HCT116 (cell line): Measurements from ENCODE around the gene CMIP.

ENCODE experiments used
- CTCF ChIP-seq, 3 experiments: fragments of 200-600 bp in 1 of 3; sonication (generic) in 1 of 3; IDR thresholded peaks in 2 of 3; conservative IDR thresholded peaks in 1 of 3; 2 replicates each; pipeline ENCODE4 v1.5.1; 2012 to 2017; ENCODE audit warnings: low read depth in 2 of 3, low read length in 2 of 3, antibody characterized with exemption in 1 of 3, borderline replicate concordance in 1 of 3, control low read depth in 1 of 3, mild to moderate bottlenecking in 1 of 3, mixed read lengths in 1 of 3, mixed run types in 1 of 3, moderate library complexity in 1 of 3; ENCODE audit not compliant: insufficient read depth in 1 of 3
- POLR2A ChIP-seq: IDR thresholded peaks from 2 replicates; pipeline ENCODE4 v1.7.0; 2011; ENCODE audit warnings: borderline replicate concordance; ENCODE audit not compliant: insufficient read depth, insufficient read length; ENCODE audit errors: extremely low read depth
- POLR2AphosphoS5 ChIP-seq: IDR thresholded peaks from 2 replicates; pipeline ENCODE4 v1.6.1; 2011; ENCODE audit warnings: mild to moderate bottlenecking, low read depth, low read length, moderate library complexity
- TCF7L2 ChIP-seq: IDR thresholded peaks from 2 replicates; pipeline ENCODE4 v1.7.0; 2011; ENCODE audit warnings: borderline replicate concordance, inconsistent platforms; ENCODE audit not compliant: insufficient read depth, insufficient read length; ENCODE audit errors: extremely low read depth
- ZNF274 ChIP-seq: fragments of 200-500 bp; sonication (Bioruptor generic); IDR thresholded peaks from 2 replicates; pipeline ENCODE4 v1.6.1; 2014; ENCODE audit warnings: mild to moderate bottlenecking, low read depth, low read length, inconsistent platforms
- TF ChIP-seq, protein P1 (sequence below): IDR thresholded peaks from 2 replicates; pipeline ENCODE4 v1.6.1; 2012; ENCODE audit warnings: low read depth

DNA sequence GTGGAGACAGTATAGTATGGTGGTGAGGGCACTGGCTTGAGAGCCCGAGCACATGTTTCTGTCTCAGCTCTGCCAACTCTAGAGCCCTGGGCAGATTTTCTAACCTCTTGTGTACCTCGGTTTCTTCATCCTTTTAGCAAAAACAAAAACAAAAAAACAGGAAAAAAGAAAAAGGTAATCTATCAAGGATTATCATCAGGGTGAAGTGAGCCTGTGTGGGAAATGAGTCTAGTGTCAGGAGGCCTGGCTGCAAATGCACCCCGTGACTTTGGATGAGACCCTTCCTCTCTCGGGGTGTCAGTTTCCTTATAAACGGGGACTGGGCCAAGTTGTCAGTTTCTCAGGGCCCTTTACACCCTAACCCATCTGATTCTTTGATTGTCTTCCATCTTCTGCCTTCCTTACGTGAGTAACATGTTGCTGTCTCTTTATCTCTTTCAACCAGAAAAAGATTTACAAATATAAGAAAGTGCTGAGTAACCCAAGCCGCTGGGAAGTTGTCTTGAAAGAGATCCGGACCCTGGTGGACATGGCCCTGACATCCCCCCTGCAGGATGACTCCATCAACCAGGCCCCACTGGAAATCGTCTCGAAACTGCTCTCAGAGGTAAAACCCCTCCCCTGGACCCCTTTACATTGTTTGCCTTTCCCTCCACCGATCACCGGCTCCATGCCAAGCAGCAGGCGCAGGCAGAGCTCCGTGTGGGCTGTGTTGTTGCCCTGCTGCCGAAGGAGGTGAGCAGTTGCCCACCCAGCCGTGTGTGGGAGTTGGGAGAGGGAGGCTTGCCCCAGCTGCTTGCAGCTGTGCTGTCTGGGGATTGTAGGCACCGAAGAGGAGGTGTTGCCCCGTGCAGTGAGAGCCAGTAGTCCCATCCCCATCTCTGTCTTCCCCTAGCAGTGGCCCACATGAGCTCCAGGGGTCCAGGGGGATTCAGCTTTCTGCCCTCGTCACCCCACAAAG, 207.4 kb downstream of the CMIP start:
- TF ChIP-seq CTCF (IDR thresholded peaks at IDR 0.05 in 2 of 3, conservative IDR thresholded peaks at IDR 0.05 in 1 of 3; ENCODE audit: borderline replicate concordance in 1 of 3, insufficient read depth in 1 of 3, low read depth in 2 of 3, low read length in 2 of 3) (no peak), TCF7L2 (no peak), ZNF274 (no peak), POLR2A (no peak), POLR2AphosphoS5 (no peak)
- TF ChIP-seq, protein P1, sequence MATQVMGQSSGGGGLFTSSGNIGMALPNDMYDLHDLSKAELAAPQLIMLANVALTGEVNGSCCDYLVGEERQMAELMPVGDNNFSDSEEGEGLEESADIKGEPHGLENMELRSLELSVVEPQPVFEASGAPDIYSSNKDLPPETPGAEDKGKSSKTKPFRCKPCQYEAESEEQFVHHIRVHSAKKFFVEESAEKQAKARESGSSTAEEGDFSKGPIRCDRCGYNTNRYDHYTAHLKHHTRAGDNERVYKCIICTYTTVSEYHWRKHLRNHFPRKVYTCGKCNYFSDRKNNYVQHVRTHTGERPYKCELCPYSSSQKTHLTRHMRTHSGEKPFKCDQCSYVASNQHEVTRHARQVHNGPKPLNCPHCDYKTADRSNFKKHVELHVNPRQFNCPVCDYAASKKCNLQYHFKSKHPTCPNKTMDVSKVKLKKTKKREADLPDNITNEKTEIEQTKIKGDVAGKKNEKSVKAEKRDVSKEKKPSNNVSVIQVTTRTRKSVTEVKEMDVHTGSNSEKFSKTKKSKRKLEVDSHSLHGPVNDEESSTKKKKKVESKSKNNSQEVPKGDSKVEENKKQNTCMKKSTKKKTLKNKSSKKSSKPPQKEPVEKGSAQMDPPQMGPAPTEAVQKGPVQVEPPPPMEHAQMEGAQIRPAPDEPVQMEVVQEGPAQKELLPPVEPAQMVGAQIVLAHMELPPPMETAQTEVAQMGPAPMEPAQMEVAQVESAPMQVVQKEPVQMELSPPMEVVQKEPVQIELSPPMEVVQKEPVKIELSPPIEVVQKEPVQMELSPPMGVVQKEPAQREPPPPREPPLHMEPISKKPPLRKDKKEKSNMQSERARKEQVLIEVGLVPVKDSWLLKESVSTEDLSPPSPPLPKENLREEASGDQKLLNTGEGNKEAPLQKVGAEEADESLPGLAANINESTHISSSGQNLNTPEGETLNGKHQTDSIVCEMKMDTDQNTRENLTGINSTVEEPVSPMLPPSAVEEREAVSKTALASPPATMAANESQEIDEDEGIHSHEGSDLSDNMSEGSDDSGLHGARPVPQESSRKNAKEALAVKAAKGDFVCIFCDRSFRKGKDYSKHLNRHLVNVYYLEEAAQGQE: no peak
